LHCN-M2 (cell line): ENCODE results near the gene HOXC11. TPM values are rescaled to one million over a fixed set of nuclear protein-coding genes. Genes with fewer than 3 reads are reported as not detected.

ENCODE experiments used
- DNase-seq: peaks from one replicate; pipeline ENCODE4 v3.0.0-alpha.2; 2012; ENCODE audit warnings: low read depth
- total RNA-seq: library from RNA; depleted of rRNA; stranded (reverse); fragments of >200 nt; gene quantifications from 2 replicates; pipeline ENCODE4 v1.2.3, GENCODE V29; 2014; rRNA removed

Gene HOXC11
- total RNA-seq, 1 experiment from 2014 or later = 3.4 TPM

- DNase-seq = peak; percentile 70
Measured at GRCh38 chr12:54021432-54022013, 48.6 kb downstream of the HOXC11 start.

DNA sequence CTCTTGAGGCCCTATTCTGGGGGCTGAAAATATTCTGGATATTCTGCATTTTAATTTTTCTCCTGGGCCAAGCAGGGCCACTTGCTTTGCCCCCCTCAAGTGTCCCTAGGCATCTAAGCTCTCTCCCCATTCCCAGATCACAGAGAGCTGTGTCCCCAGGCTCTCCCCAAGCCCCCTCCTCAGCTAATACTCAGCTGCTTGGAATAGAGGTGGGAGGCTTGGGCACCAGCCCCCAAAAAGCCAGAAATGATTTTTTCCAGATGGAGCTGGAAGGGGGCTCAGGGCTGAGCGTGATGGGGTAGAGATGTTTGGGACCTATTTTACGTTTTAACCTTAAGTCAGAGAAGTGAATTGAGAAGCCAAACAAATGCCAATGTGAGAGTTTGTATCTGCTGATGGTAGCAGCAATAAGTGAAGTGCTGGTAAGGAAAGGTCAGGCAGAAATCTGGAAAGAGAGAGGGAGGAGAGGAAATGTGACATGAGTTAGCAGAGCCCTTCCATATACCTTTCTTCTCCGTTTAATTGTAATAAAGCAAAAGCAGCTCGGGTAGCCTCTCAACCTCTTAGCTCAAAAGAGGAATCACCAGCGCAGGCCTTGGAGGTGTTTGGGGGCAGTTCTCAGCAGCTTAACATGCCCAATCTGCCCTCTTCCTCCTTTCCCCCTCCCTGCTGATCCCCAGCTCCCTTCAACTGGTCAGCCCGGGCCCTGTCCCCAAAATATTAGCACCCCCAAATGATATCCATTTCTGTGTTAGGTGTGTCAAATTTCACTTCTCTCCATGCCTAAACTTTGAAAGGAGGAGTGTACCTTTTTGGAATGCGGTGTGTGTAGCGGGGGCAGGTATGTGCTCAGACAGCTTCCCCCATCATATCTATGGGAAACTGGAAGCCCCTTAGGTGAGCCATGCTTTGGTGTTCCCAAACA lies 50.3 kb downstream of the HOXC11 start:
- DNase-seq = no peak

DNA sequence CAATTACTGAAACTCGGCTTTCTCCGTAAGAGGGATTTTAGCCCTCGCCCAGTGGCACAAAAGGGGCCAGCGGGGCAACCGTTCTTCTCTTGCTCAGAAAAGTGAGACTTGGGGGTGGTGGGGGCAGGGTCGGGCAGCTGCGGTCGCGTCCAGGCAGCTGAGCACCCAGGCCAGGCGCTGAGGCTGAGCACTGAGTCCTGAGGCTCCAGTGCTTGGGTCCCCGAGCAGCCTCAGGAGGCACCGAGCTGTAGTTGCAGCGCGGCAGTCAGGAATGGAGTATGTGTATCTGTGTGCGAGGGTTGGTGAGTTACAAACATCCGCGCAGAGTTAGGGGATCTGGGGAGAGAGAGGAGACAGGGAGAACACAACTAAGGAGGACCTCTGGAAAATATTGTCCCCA lies 51.2 kb downstream of the HOXC11 start:
- peak; percentile 65 for DNase-seq

DNA sequence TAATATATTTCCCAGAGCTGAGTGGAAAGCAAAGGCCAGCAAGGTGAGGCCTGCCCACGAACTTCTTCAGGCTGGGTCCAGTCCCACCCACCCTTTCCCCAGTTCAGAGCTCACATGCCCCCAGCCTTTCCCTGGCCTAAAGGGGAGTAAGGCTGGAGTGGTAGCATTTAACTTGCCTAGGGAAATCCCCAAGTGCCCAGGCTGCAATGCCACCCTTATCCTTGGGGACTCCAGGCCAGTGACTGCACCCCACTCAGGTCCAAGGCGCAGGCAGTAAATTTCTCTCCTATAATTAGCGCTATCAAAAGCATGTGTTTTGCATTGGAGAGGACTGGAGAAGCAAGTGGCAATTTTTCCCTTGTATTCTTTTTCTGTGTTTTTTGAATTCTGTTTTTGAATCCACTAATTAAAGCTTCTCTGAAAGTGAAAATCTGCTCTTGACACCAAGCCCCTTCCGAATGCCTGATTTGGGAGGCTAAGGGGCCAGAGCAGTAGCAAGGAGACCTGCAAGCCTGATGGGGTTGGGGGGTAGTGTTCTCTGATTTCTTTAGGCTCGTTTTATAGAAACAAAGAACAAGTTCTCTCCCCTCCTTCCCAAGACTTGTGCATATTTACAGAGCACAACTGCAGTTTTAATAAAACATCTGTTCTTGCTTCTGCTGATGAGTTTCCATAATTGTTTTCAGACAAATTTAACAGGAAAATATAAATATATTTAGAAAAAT lies 51.8 kb downstream of the HOXC11 start:
- DNase-seq = no peak

DNA sequence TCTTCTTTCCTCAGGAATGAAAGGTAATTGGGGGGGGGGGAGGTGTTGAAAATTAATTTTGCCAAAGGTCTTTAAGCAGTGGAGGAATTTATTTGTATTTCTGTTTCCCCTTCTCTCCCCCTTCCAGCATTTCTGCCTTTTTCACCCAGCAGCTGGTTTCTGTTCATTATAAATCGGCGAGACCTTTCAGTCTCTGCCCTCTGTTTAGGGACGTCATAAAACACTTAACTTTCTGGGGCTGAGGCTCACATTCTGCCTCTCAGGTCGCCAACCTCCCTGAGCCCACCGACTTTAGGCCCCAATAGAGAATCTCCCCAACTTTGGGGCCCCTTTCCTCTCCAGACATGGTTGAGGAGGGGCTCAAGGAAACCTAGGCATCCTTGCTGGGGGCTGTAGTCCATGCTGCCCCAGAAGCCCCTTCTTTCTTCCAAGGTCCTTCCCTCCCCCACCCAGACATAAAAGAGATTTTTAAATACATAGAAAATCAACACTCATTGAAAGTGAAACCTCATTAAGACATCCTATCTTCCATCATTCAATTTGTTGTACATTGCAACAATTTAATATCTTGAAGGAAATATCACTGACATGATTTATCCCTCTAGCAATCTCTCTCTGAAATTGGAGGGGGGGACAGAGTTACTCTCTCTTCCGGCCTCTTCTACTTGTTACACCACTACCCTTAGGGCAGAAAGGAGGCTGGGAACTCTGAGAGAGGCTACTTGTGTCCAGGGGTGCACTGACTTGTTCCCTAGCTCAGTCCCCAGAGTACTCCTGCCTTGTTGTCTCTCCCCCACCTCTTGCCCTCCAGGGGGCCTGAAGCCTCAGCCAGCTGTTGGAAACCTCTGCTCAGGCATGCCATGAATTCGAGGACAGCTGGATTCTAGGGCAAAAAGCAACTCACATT lies 52.8 kb downstream of the HOXC11 start:
- peak; percentile 76 for DNase-seq

DNA sequence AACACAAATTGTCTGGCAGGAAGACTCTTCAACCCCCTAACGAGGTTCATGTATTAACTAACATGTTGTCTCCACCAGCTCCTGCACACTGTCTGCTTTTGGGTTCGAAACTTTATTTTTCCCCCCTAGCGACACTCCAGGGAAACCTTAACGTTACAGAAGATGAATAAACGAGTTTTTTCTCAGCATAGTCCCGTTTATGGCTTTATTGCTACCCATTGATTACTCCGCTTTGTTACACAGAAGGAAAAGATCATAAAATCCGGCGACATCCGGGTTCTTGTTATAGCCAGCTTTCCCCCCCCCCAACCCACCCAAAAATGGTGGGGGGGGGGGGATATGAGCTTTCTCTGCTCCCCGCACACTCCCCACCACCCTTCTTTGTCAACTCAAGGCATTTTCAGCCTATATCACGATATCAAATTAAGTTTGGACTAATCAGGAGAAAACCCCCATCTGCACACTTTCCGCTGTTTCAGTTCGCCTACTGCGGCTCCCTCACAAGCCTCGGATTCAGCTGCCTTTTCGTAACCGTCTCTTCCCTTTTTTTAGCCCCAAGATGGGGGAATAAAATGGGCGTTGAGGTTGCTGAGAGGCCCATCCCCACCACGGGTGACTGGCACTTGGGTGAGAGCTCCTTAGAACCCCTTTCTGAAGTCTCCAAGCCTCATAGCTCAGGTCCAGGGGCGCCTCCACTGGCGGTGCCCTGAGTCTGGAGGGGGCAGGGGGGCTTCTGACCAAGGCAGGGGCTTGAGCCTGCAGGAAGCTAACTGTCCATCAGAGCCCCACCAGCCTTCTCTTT lies 53.9 kb downstream of the HOXC11 start:
- DNase-seq = no peak

Other genes with a start within 250 kb of the HOXC11 start
- 49.0 and 69.4 TPM in 2 replicates for gene CALCOCO1, start 245.7 kb upstream of the HOXC11 start, total RNA-seq
- gene CISTR, start 221.1 kb upstream of the HOXC11 start, total RNA-seq = not detected in 2 replicates
- 9.1 and 9.4 TPM in 2 replicates for gene HOXC13, start 34.3 kb upstream of the HOXC11 start, total RNA-seq
- gene HOXC12, start 18.2 kb upstream of the HOXC11 start, total RNA-seq = 0.34 and 0.38 TPM in 2 replicates
- gene HOTAIR, start 1.8 kb downstream of the HOXC11 start, total RNA-seq = 3.3 and 7.0 TPM in 2 replicates
- gene HOXC10, start 12.0 kb downstream of the HOXC11 start, total RNA-seq = 6.9 and 7.5 TPM in 2 replicates
- 7.8 and 8.8 TPM in 2 replicates for gene HOXC9, start 27.0 kb downstream of the HOXC11 start, total RNA-seq
- gene HOXC8, start 35.9 kb downstream of the HOXC11 start, total RNA-seq = 8.7 and 10.0 TPM in 2 replicates
- 5.3 and 5.6 TPM in 2 replicates for gene HOXC6, start 55.3 kb downstream of the HOXC11 start, total RNA-seq
- gene HOXC5, start 59.9 kb downstream of the HOXC11 start, total RNA-seq = 1.8 and 2.9 TPM in 2 replicates
- gene HOXC4, start 80.7 kb downstream of the HOXC11 start, total RNA-seq = 2.9 and 4.2 TPM in 2 replicates
- 57.6 and 69.9 TPM in 2 replicates for gene SMUG1, start 215.9 kb downstream of the HOXC11 start, total RNA-seq